NCI-H460 (cell line): Measurements from ENCODE around the gene MACO1. TPM values are rescaled to one million over a fixed set of nuclear protein-coding genes. Genes with fewer than 3 reads are reported as not detected.

Experiments used
- DNase-seq: peaks from one replicate; pipeline ENCODE4 v3.0.0-alpha.2; 2016; ENCODE audit warnings: low read depth; ENCODE audit errors: extremely low read depth
- total RNA-seq: library from RNA; depleted of rRNA; stranded (reverse); fragments of >200 nt; shearing (Covaris generic); gene quantifications from 2 replicates; pipeline ENCODE4 v1.2.3, GENCODE V29; 2014

MACO1 gene
- total RNA-seq, 1 experiment from 2014 or later = 8.5 TPM

- DNase-seq = peak; percentile 36
Observed at GRCh38 chr1:25520446-25521061, 89.9 kb downstream of the MACO1 start.

- DNase-seq = no peak
Observed at GRCh38 chr1:25522031-25522655, 91.4 kb downstream of the MACO1 start.

- no peak for DNase-seq
Observed at GRCh38 chr1:25523542-25523941, 92.8 kb downstream of the MACO1 start.

- DNase-seq = no peak
Observed at GRCh38 chr1:25524568-25525360, 94.1 kb downstream of the MACO1 start.

GRCh38 chr1:25525361-25525688, 94.6 kb downstream of the MACO1 start:
- DNase-seq = no peak

- DNase-seq = no peak
Observed at GRCh38 chr1:25526753-25527152, 96.1 kb downstream of the MACO1 start.

- no peak for DNase-seq
Observed at GRCh38 chr1:25527226-25527846, 96.6 kb downstream of the MACO1 start.

GRCh38 chr1:25527946-25528595, 97.4 kb downstream of the MACO1 start:
- DNase-seq = no peak

- DNase-seq = no peak
Observed at GRCh38 chr1:25528881-25529517, 98.3 kb downstream of the MACO1 start.

GRCh38 chr1:25529518-25530185, 99.0 kb downstream of the MACO1 start:
- no peak for DNase-seq

- DNase-seq = no peak
Observed at GRCh38 chr1:25530186-25531081, 99.7 kb downstream of the MACO1 start.

- DNase-seq = no peak
Observed at GRCh38 chr1:25531082-25531461, 100.4 kb downstream of the MACO1 start.

- DNase-seq = no peak
Observed at GRCh38 chr1:25532970-25533369, 102.3 kb downstream of the MACO1 start.

- no peak for DNase-seq
Observed at GRCh38 chr1:25533775-25534409, 103.2 kb downstream of the MACO1 start.

GRCh38 chr1:25534410-25534788, 103.7 kb downstream of the MACO1 start:
- DNase-seq = no peak

GRCh38 chr1:25536124-25536523, 105.4 kb downstream of the MACO1 start:
- no peak for DNase-seq

GRCh38 chr1:25537153-25537831, 106.6 kb downstream of the MACO1 start:
- no peak for DNase-seq

- no peak for DNase-seq
Observed at GRCh38 chr1:25538191-25538767, 107.6 kb downstream of the MACO1 start.
